ENCODE data around the gene PDE9A.

PDE9A gene

GRCh38 chr21:42785666-42786427, 132.4 kb downstream of the PDE9A start:
- H2AFZ ChIP-seq (ENCODE audit: insufficient read depth, low read length, poor library complexity), result no peak overlapping the region
- no peak overlapping the region for H2AK5ac ChIP-seq (ENCODE audit: low read length)
- H3K9me3 ChIP-seq (ENCODE audit: insufficient read depth, low read depth, low read length), result peaks cover 5% of the 10 kb centered on the region
- no peak overlapping the region for H4K91ac ChIP-seq (ENCODE audit: low read depth, low read length)
- H3K9ac ChIP-seq (ENCODE audit: low read length), result no peak overlapping the region
- H3K14ac ChIP-seq (ENCODE audit: low read length), result no peak overlapping the region
- no peak overlapping the region for H3K27ac ChIP-seq (ENCODE audit: low read depth, low read length)
- no peak overlapping the region for H4K8ac ChIP-seq (ENCODE audit: low read depth, low read length)
- no peak overlapping the region for H3K18ac ChIP-seq (ENCODE audit: low read length)
- H3K79me2 ChIP-seq (ENCODE audit: control insufficient read depth, insufficient read depth, low read length, poor library complexity), result no peaks in the 10 kb centered on the region
- H3K4me1 ChIP-seq (ENCODE audit: control insufficient read depth in 1 of 2, insufficient read depth in 2 of 2, low read length in 2 of 2), result peaks cover 10 to 19% of the 10 kb centered on the region in 2 experiments
- no peaks in the 10 kb centered on the region for H3K27me3 ChIP-seq (ENCODE audit: insufficient read depth, low read length)
- H2BK12ac ChIP-seq (ENCODE audit: low read length), result no peak overlapping the region
- peaks cover 6% of the 10 kb centered on the region for H3K79me1 ChIP-seq (ENCODE audit: low read length)
- no peak overlapping the region for H4K12ac ChIP-seq (ENCODE audit: low read depth, low read length)
- no peak overlapping the region for H3K23ac ChIP-seq (ENCODE audit: low read length)
- DNase-seq, result no peak
- no CpG with 5 or more reads among the region's 28 CpGs for WGBS (ENCODE audit: extremely low coverage, insufficient coverage, insufficient read length)
- no peak overlapping the region for H3K4me2 ChIP-seq (ENCODE audit: low read length)
- H2BK5ac ChIP-seq (ENCODE audit: low read depth, low read length, poor library complexity), result no peak overlapping the region
- no peaks in the 10 kb centered on the region for H3K36me3 ChIP-seq (ENCODE audit: control insufficient read depth in 1 of 2, insufficient read depth in 2 of 2, low read length in 2 of 2)
- no peak overlapping the region for H3K4ac ChIP-seq (ENCODE audit: low read depth, low read length)
- H2BK120ac ChIP-seq (ENCODE audit: insufficient read depth, low read length, poor library complexity), result no peak overlapping the region
- H3K4me3 ChIP-seq (ENCODE audit: low read depth, low read length), result no peak overlapping the region

- peaks cover 5% of the 10 kb centered on the region for H3K9me3 ChIP-seq (ENCODE audit: insufficient read depth, low read depth, low read length)
- no peak overlapping the region for H3K4ac ChIP-seq (ENCODE audit: low read depth, low read length)
- no peak overlapping the region for H4K12ac ChIP-seq (ENCODE audit: low read depth, low read length)
- no peaks in the 10 kb centered on the region for H3K79me2 ChIP-seq (ENCODE audit: control insufficient read depth, insufficient read depth, low read length, poor library complexity)
- H3K4me3 ChIP-seq (ENCODE audit: low read depth, low read length), result no peak overlapping the region
- H3K4me2 ChIP-seq (ENCODE audit: low read length), result no peak overlapping the region
- H3K18ac ChIP-seq (ENCODE audit: low read length), result no peak overlapping the region
- no peak overlapping the region for H3K23ac ChIP-seq (ENCODE audit: low read length)
- no peak overlapping the region for H4K91ac ChIP-seq (ENCODE audit: low read depth, low read length)
- peaks cover 4% of the 10 kb centered on the region for H3K79me1 ChIP-seq (ENCODE audit: low read length)
- H2AK5ac ChIP-seq (ENCODE audit: low read length), result no peak overlapping the region
- H2BK12ac ChIP-seq (ENCODE audit: low read length), result no peak overlapping the region
- peaks cover 7 to 14% of the 10 kb centered on the region in 2 experiments for H3K4me1 ChIP-seq (ENCODE audit: control insufficient read depth in 1 of 2, insufficient read depth in 2 of 2, low read length in 2 of 2)
- H3K14ac ChIP-seq (ENCODE audit: low read length), result no peak overlapping the region
- no peak for DNase-seq
- no peaks in the 10 kb centered on the region for H3K36me3 ChIP-seq (ENCODE audit: control insufficient read depth in 1 of 2, insufficient read depth in 2 of 2, low read length in 2 of 2)
- H2AFZ ChIP-seq (ENCODE audit: insufficient read depth, low read length, poor library complexity), result no peak overlapping the region
- H2BK5ac ChIP-seq (ENCODE audit: low read depth, low read length, poor library complexity), result no peak overlapping the region
- no peaks in the 10 kb centered on the region for H3K27me3 ChIP-seq (ENCODE audit: insufficient read depth, low read length)
- H4K8ac ChIP-seq (ENCODE audit: low read depth, low read length), result no peak overlapping the region
- H3K27ac ChIP-seq (ENCODE audit: low read depth, low read length), result no peak overlapping the region
- no CpG with 5 or more reads among the region's 5 CpGs for WGBS (ENCODE audit: extremely low coverage, insufficient coverage, insufficient read length)
- no peak overlapping the region for H3K9ac ChIP-seq (ENCODE audit: low read length)
- no peak overlapping the region for H2BK120ac ChIP-seq (ENCODE audit: insufficient read depth, low read length, poor library complexity)
Observed at GRCh38 chr21:42786884-42787283, 133.5 kb downstream of the PDE9A start.

- peaks cover 2 to 9% of the 10 kb centered on the region in 2 experiments for H3K4me1 ChIP-seq (ENCODE audit: control insufficient read depth in 1 of 2, insufficient read depth in 2 of 2, low read length in 2 of 2)
- H3K4ac ChIP-seq (ENCODE audit: low read depth, low read length), result no peak overlapping the region
- no peak overlapping the region for H2BK5ac ChIP-seq (ENCODE audit: low read depth, low read length, poor library complexity)
- H3K4me3 ChIP-seq (ENCODE audit: low read depth, low read length), result no peak overlapping the region
- H3K36me3 ChIP-seq (ENCODE audit: control insufficient read depth in 1 of 2, insufficient read depth in 2 of 2, low read length in 2 of 2), result no peaks in the 10 kb centered on the region
- no peak for DNase-seq
- H3K27ac ChIP-seq (ENCODE audit: low read depth, low read length), result no peak overlapping the region
- no peaks in the 10 kb centered on the region for H3K27me3 ChIP-seq (ENCODE audit: insufficient read depth, low read length)
- H3K4me2 ChIP-seq (ENCODE audit: low read length), result no peak overlapping the region
- no peak overlapping the region for H4K12ac ChIP-seq (ENCODE audit: low read depth, low read length)
- H4K8ac ChIP-seq (ENCODE audit: low read depth, low read length), result no peak overlapping the region
- H2BK12ac ChIP-seq (ENCODE audit: low read length), result no peak overlapping the region
- no CpG with 5 or more reads among the region's 4 CpGs for WGBS (ENCODE audit: extremely low coverage, insufficient coverage, insufficient read length)
- no peak overlapping the region for H3K23ac ChIP-seq (ENCODE audit: low read length)
- H3K18ac ChIP-seq (ENCODE audit: low read length), result no peak overlapping the region
- no peak overlapping the region for H2AFZ ChIP-seq (ENCODE audit: insufficient read depth, low read length, poor library complexity)
- peaks cover 2% of the 10 kb centered on the region for H3K79me1 ChIP-seq (ENCODE audit: low read length)
- H3K14ac ChIP-seq (ENCODE audit: low read length), result no peak overlapping the region
- no peak overlapping the region for H3K9ac ChIP-seq (ENCODE audit: low read length)
- peaks cover 5% of the 10 kb centered on the region for H3K9me3 ChIP-seq (ENCODE audit: insufficient read depth, low read depth, low read length)
- H2AK5ac ChIP-seq (ENCODE audit: low read length), result no peak overlapping the region
- H2BK120ac ChIP-seq (ENCODE audit: insufficient read depth, low read length, poor library complexity), result no peak overlapping the region
- H3K79me2 ChIP-seq (ENCODE audit: control insufficient read depth, insufficient read depth, low read length, poor library complexity), result no peaks in the 10 kb centered on the region
- no peak overlapping the region for H4K91ac ChIP-seq (ENCODE audit: low read depth, low read length)
Observed at GRCh38 chr21:42787613-42788012, 134.2 kb downstream of the PDE9A start.

GRCh38 chr21:42790520-42791065, 137.2 kb downstream of the PDE9A start:
- WGBS (ENCODE audit: extremely low coverage, insufficient coverage, insufficient read length), result no CpG with 5 or more reads among the region's 8 CpGs
- Histone ChIP-seq H2AFZ (ENCODE audit: insufficient read depth, low read length, poor library complexity) (no peak overlapping the region), H3K23ac (ENCODE audit: low read length) (no peak overlapping the region)

More at GRCh38 chr21:42790520-42791065, 137.2 kb downstream of the PDE9A start:
- no peak overlapping the region for H3K4me3 ChIP-seq (ENCODE audit: low read depth, low read length)
- H2BK12ac ChIP-seq (ENCODE audit: low read length), result no peak overlapping the region
- H3K4me2 ChIP-seq (ENCODE audit: low read length), result no peak overlapping the region
- H2BK5ac ChIP-seq (ENCODE audit: low read depth, low read length, poor library complexity), result no peak overlapping the region
- H4K8ac ChIP-seq (ENCODE audit: low read depth, low read length), result no peak overlapping the region
- H3K79me2 ChIP-seq (ENCODE audit: control insufficient read depth, insufficient read depth, low read length, poor library complexity), result no peaks in the 10 kb centered on the region
- H3K14ac ChIP-seq (ENCODE audit: low read length), result no peak overlapping the region
- H2BK120ac ChIP-seq (ENCODE audit: insufficient read depth, low read length, poor library complexity), result no peak overlapping the region
- H3K4me1 ChIP-seq (ENCODE audit: control insufficient read depth in 1 of 2, insufficient read depth in 2 of 2, low read length in 2 of 2), result no peaks in the 10 kb centered on the region
- H3K9me3 ChIP-seq (ENCODE audit: insufficient read depth, low read depth, low read length), result peaks cover 5% of the 10 kb centered on the region
- H3K27me3 ChIP-seq (ENCODE audit: insufficient read depth, low read length), result no peaks in the 10 kb centered on the region
- H3K27ac ChIP-seq (ENCODE audit: low read depth, low read length), result no peak overlapping the region
- no peak overlapping the region for H4K12ac ChIP-seq (ENCODE audit: low read depth, low read length)
- H3K79me1 ChIP-seq (ENCODE audit: low read length), result no peaks in the 10 kb centered on the region
- H3K9ac ChIP-seq (ENCODE audit: low read length), result no peak overlapping the region
- no peak overlapping the region for H3K4ac ChIP-seq (ENCODE audit: low read depth, low read length)
- no peaks in the 10 kb centered on the region for H3K36me3 ChIP-seq (ENCODE audit: control insufficient read depth in 1 of 2, insufficient read depth in 2 of 2, low read length in 2 of 2)
- no peak for DNase-seq
- H2AK5ac ChIP-seq (ENCODE audit: low read length), result no peak overlapping the region
- H4K91ac ChIP-seq (ENCODE audit: low read depth, low read length), result no peak overlapping the region
- H3K18ac ChIP-seq (ENCODE audit: low read length), result no peak overlapping the region

Measured in trophoblast cell (in vitro differentiated cells and primary cell).